Stimulated activated effector memory CD8-positive, alpha-beta T cell treated with anti-CD3 and anti-CD28 coated beads, Interleukin-12 subunit alpha, Interleukin-12 subunit beta, amount 100 ng/mL, for 72 hours (primary cell): Measurements from ENCODE around the gene DPYSL4.

Experiments
- ATAC-seq: fragments of 150-1000 bp; cut with Tn5 transposase; 2 replicates; pipeline ENCODE4 v1.10.0; 2021
- DNase-seq, 2 donors: peaks; one replicate each; pipeline ENCODE4 v3.0.0; 2021 to 2022; ENCODE audit warnings: low spot score in 2 of 2
- H3K27ac Mint-ChIP-seq: one replicate; pipeline ENCODE4 v1.8.0; 2022; ENCODE audit warnings: mild to moderate bottlenecking, mixed read lengths
- H3K36me3 Mint-ChIP-seq: one replicate; pipeline ENCODE4 v1.8.0; 2022; ENCODE audit warnings: mild to moderate bottlenecking, mixed read lengths
- H3K4me1 Mint-ChIP-seq: one replicate; pipeline ENCODE4 v1.8.0; 2022; ENCODE audit warnings: mixed read lengths
- H3K4me3 Mint-ChIP-seq: one replicate; pipeline ENCODE4 v1.8.0; 2022; ENCODE audit warnings: mild to moderate bottlenecking, mixed read lengths
- H3K9me3 Mint-ChIP-seq: one replicate; pipeline ENCODE4 v1.8.0; 2022; ENCODE audit warnings: mixed read lengths

The DPYSL4 gene

DNA sequence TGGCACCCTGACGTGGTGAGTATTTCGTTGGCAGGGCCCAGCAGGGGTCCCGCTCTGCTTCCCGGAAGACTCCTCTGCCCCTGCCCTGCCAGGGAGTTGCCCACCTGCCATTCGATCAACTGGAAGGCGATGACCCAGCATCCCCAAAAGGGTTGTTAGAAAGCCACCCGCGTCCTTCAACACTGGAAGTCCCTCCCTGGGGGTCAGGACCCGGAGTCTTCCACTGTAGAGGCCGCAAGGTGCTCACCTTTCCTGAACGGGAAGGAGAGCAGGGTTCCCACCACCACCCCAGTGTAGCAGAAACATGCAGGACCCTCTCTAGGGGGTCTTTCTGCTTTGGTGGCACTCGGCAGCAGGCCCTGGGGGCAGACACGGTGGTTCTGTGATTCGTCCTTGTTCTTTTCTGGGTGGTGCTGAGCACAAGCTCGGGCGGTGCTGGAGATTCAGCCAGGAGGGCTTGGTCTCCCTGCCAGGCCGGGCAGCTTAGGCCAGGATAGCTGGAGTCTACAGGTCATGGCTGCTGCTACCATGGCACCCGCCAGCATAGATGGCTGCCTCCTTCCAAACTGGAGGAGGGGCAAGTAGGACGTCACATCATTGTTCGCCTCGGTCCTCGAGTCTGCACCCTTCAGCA is 19.6 kb upstream of the DPYSL4 start:
- ATAC-seq (no peak), DNase-seq (no peak)
- H3K9me3 Mint-ChIP-seq: no peaks in the 10 kb centered on the region
- no peaks in the 10 kb centered on the region for H3K36me3 Mint-ChIP-seq
- no peak overlapping the region for H3K27ac Mint-ChIP-seq
- H3K4me3 Mint-ChIP-seq: no peak overlapping the region
- peaks cover 15% of the 10 kb centered on the region for H3K4me1 Mint-ChIP-seq

DNA sequence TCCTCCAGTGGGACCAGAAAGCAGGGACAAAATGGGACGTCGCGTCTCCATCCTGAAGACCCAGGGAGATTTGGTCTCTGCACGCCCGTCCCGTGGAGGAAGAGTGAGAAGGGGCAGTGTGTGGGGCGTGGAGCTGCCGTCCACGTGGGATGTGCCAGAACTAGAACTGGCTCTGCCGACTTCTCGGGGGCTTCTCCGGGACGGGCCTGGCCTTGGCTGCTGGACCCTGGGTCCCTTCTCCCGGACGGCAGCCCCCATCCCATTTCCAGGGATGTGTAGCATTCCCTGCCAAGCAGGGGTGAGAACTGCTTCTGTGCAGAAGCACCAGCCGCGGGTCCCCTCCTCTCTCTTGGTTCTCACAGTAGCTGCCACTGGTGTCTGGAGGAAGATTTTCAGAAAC is 18.8 kb upstream of the DPYSL4 start:
- no peak overlapping the region for H3K4me3 Mint-ChIP-seq
- no peaks in the 10 kb centered on the region for H3K9me3 Mint-ChIP-seq
- no peak for DNase-seq
- H3K4me1 Mint-ChIP-seq: peaks cover 12% of the 10 kb centered on the region
- no peaks in the 10 kb centered on the region for H3K36me3 Mint-ChIP-seq
- no peak for ATAC-seq
- H3K27ac Mint-ChIP-seq: no peak overlapping the region

DNA sequence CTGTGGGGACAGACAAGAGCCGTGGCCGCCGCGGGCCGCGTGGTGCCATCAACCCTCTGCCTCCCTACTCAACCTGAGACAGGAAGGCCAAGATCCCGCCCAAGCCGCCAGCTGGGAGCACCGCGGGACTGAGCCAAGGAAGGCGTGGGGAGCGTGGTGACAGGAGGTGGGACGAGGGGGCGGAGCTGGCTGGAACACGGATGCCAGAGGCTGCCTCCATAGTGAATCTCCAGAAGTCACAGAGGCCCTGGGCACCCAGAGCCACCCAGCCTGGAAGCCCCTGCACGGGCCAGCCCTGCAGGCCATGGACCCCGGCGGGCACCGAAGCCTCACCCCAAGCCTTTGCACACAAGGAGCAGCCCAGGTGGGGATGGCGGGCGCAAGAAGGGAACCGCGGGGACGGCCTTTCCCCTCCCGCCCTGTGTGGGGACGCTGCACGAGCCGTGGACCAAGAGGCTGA is 18.1 kb upstream of the DPYSL4 start:
- DNase-seq (no peak), ATAC-seq (no peak)
- H3K27ac Mint-ChIP-seq: no peak overlapping the region
- no peak overlapping the region for H3K4me3 Mint-ChIP-seq
- no peaks in the 10 kb centered on the region for H3K9me3 Mint-ChIP-seq
- peaks cover 4% of the 10 kb centered on the region for H3K36me3 Mint-ChIP-seq
- peaks cover 14% of the 10 kb centered on the region for H3K4me1 Mint-ChIP-seq

DNA sequence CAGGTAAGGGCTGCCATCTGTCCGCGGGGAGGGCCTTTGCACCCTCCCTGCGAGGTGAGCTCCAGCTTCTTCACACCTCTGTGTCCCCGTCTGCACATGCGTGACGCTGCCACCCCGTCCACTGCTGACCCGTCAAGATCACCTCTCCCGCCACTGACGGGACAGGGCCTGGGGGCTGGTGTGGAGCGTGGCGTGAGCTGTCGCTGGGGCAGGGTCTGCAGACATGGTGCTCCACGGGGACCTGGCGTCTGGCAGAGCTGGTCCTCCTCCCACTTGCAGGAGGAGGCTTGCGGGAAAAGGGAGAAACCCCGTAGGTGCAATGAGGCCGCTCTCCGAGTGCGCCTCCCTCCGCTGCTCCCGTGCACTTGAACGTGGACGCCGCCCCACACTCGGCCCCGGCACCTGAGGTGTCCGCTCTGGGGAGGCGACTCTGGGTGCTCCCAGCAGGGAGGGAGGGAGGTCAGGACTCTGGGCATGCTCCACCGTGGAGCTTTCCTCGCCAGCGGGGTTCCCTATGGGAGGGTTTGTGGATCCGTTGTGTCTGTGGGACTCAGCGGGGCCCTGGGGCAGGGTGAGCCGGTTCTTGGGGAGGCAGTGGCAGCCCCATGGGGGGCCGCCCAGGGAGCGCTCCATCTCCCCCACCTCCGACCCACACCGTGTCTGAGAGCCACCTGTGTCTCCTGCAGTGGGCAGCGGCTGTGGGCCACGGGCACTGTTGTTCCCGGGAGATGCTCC is 17.6 kb upstream of the DPYSL4 start:
- Mint-ChIP-seq H3K4me3 (no peak overlapping the region), H3K9me3 (no peaks in the 10 kb centered on the region), H3K27ac (no peak overlapping the region), H3K36me3 (peaks cover 9% of the 10 kb centered on the region), H3K4me1 (peaks cover 10% of the 10 kb centered on the region)
- no peak for ATAC-seq
- DNase-seq: no peak

DNA sequence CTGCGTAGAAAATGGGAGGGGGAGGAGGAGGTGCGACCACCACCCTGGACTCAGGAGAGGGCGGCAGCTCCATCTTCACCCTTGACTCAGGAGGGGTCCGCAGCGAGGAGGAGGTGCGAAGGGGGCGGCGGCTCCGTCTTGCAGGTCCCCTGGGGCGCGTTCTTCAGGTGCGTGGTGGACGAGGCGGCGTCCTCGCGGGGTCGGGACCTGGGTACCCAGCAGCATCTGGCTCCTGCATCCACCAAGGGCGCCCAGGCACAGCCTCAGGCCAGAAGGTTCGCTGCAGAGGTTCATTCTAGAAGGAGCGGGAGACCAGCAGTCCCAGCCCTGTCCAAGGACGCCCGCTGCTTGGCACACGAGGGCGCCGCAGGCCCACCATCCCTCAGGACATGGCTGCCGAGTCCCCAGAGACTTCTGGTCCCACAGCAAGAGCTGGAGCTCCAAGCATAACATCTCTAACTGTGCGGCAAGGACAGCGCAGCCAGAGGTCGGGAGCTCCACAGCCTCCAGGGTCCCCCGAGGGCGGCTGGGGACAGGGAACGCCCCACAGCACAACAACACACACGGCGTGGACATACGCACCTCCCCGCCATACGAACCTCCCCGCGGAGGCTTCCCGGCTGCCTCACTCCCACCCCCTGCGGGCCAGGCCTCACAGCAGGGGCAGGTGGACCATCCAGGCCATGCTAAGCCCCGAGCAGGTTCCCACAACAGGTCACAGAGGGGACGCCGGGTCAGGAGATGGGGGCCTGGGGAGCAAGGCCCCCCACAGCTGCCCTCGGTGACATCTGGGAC is 16.8 kb upstream of the DPYSL4 start:
- ATAC-seq (no peak), DNase-seq (no peak)
- peaks cover 9% of the 10 kb centered on the region for H3K36me3 Mint-ChIP-seq
- H3K4me1 Mint-ChIP-seq: peaks cover 7% of the 10 kb centered on the region
- H3K4me3 Mint-ChIP-seq: no peak overlapping the region
- H3K27ac Mint-ChIP-seq: no peak overlapping the region
- no peaks in the 10 kb centered on the region for H3K9me3 Mint-ChIP-seq

DNA sequence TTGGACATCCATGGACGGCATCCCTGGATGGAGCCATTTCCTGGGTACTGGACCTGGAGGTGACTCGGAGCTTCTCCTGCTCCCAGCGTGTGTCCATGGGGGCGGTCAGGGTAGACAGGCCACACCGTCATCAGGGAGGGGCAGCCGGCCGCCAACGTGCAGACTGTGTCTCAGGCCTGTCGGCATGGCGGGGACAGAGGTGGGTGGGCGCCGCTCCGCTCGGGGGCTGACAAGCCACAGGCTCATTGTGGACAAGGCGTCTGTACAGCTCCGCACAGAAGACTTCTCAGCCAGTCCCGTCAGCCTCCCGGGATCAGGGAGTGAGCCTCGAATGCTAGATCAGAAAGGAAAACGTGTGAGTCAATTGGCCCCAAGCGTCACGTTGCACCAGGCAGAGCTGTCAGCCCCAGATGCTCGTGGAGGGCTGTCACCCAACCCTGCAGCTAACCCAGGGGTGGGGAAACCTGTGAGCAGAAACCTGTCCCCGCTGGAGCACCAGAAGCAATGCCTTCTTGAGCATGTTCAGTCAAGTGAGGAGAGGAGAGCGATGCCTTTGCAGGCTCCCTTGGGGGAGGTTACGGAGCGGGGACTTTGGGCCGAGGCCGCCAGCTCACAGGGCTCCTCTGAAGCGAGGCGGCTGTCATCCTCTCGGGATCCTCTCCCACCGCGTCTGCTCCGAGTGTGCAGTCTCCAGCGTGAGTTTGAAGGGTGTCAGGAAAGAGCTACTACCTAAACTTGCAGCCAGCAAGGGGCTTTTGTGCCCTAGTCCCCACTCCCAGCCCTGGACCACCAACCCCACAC is 16.0 kb upstream of the DPYSL4 start:
- no peak overlapping the region for H3K4me3 Mint-ChIP-seq
- H3K36me3 Mint-ChIP-seq: peaks cover 9% of the 10 kb centered on the region
- peaks cover 7% of the 10 kb centered on the region for H3K4me1 Mint-ChIP-seq
- no peaks in the 10 kb centered on the region for H3K9me3 Mint-ChIP-seq
- no peak for DNase-seq
- no peak overlapping the region for H3K27ac Mint-ChIP-seq
- no peak for ATAC-seq

DNA sequence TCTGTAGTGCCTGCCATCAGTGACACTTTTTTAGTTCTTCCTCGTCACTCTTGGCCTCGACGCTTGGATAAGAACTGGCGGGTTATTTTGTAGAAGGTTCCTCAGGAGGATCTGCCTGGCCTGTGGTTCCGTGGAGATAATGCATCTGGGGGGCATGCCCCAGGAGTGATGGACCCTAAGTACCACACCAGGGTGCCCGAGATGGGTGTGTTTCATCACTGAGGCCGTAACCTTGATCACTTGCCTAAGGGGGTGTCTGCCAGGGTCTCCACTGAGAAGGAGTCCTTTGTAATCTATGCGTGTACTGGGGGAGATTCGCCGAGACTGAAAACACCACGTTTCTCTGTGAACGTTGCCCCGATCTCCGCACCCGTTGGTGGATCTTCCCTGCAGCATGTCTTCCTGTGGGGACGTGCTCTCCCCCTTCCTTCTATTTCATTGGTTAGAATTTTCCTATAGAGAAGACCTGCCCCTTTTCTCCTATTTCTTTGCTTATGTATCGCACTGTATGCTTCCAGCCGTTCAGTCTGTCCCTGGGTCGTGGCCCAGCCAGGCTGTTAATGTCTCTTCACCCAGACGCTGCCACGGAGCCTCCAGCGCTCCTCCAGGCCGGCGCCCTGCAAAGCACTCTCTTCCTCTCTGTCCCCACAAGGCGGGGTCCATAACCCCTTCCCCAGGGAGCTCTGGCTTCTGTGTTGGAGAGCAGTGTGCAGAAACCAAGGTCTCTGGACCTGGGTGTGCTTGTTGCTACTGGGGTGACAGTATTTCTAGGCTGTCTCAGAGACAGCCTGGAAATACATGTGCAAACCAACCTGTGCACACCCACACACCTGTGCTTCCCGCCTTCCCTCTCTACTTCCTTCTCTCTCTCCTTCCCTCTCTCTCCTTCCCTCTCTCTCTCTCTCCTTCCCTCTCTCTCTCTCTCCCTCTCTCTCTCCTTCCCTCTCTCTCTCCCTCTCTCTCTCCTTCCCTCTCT is 14.4 kb upstream of the DPYSL4 start:
- no peaks in the 10 kb centered on the region for H3K9me3 Mint-ChIP-seq

DNA sequence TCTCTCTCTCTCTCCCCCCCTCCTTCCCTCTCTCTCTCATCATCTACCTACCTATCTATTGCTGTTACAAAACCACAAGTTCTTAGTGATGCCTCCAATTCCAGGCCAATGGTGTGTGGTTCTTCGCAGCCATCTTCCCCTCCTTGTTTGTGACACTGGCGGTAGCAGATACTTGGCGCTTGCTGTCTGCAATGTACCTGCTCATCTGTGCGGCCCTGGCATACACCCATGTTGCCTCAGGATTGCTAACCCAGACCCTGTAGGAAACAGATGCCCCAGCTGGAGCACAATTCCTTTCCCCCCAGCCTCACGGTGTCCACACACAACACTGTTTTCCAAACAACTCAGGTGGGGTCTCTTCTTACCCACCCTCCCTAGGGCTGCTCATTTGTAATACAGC is 13.6 kb upstream of the DPYSL4 start:
- ATAC-seq (no peak), DNase-seq (no peak)
- Mint-ChIP-seq H3K4me3 (no peak overlapping the region), H3K36me3 (peaks cover 9% of the 10 kb centered on the region), H3K27ac (peak overlapping the region; percentile 80), H3K4me1 (peaks cover 7% of the 10 kb centered on the region), H3K9me3 (no peaks in the 10 kb centered on the region)

More for the DNA sequence above, 14.4 kb upstream of the DPYSL4 start:
- no peak for DNase-seq
- peak overlapping the region; percentile 80 for H3K27ac Mint-ChIP-seq
- H3K36me3 Mint-ChIP-seq: peaks cover 9% of the 10 kb centered on the region
- H3K4me3 Mint-ChIP-seq: no peak overlapping the region
- ATAC-seq: peak; percentile 44
- peaks cover 7% of the 10 kb centered on the region for H3K4me1 Mint-ChIP-seq

DNA sequence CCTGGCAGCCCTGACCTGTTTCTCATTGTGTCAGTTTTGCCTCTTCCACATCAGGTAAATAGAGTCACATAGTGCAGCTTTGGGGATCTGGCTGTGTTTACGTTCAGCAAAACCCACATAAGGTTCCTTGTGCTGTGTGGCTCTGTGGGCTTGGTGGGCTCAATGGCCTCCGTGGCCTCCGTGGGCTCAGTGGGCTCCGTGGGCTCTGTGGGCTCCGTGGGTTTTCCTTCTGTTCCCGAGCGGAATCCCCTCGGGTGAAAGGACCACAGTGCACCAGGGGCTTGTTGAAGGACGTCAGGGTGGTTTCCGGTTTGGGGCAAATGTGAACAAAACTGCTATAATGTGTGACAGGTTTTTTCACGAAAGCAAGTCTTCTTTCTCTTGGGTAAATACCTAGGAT is 12.5 kb upstream of the DPYSL4 start:
- H3K27ac Mint-ChIP-seq: peak overlapping the region; percentile 80
- peaks cover 9% of the 10 kb centered on the region for H3K36me3 Mint-ChIP-seq
- no peak overlapping the region for H3K4me3 Mint-ChIP-seq
- ATAC-seq (no peak), DNase-seq (no peak)
- no peaks in the 10 kb centered on the region for H3K9me3 Mint-ChIP-seq
- peaks cover 7% of the 10 kb centered on the region for H3K4me1 Mint-ChIP-seq

DNA sequence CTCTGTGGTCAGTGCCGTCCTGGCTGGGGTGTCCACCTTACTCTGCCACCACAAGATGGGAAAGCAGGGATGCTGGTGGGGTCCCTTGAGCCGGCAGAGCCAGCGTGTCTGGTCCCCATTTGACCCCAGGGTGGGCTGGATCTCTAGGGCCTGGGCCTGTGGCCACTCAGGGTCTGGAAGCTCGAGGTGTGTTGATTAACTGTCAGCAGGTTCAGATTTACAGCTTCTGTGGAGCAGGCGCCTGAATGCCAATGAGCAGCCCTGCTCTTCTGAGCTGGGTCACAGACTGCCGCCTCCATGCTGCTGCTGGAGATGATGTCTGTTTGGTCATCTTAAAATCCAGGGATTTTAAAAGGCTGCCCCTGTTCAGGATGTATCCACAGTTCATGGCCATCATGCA is 11.3 kb upstream of the DPYSL4 start:
- Mint-ChIP-seq H3K36me3 (peaks cover 9% of the 10 kb centered on the region), H3K4me1 (peaks cover 7% of the 10 kb centered on the region), H3K4me3 (no peak overlapping the region), H3K9me3 (no peaks in the 10 kb centered on the region), H3K27ac (no peak overlapping the region)
- ATAC-seq (no peak), DNase-seq (no peak)

DNA sequence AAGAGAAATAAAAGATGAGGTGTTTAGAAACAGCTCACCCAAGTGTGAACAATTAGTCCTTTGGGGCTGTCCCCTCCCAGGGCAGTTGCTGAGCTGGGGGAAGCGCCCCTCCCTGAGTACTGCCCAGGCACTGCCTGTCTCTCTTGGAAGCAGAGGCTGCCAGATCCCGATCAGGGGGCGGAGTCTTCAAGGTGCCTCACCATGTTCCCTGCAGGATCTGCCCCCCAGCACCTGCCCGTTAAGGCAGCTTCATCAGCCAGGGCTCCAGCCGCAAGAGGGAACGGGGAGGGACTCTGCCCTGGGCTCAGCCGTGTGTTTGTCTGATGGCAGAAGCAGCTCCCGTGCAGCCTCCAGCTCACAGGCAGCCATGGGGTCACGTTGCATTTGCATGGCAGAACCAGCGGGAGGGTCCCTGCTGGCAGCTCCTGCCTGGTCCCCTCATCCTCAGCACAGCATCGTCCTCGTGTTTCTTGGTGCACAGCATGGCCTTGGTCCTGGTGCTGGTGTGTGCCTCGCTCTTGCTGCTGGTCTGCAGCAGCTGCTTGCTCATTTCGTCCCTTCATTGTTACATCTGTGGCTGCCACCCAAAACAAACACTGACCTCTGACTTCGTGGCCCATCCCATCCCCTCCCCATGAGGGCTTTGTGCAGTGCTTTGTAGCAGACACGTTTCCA is 10.7 kb upstream of the DPYSL4 start:
- H3K9me3 Mint-ChIP-seq: no peaks in the 10 kb centered on the region
- peaks cover 7% of the 10 kb centered on the region for H3K4me1 Mint-ChIP-seq
- H3K27ac Mint-ChIP-seq: no peak overlapping the region
- no peak overlapping the region for H3K4me3 Mint-ChIP-seq
- H3K36me3 Mint-ChIP-seq: peaks cover 9% of the 10 kb centered on the region
- DNase-seq (no peak), ATAC-seq (peak; percentile 73)

DNA sequence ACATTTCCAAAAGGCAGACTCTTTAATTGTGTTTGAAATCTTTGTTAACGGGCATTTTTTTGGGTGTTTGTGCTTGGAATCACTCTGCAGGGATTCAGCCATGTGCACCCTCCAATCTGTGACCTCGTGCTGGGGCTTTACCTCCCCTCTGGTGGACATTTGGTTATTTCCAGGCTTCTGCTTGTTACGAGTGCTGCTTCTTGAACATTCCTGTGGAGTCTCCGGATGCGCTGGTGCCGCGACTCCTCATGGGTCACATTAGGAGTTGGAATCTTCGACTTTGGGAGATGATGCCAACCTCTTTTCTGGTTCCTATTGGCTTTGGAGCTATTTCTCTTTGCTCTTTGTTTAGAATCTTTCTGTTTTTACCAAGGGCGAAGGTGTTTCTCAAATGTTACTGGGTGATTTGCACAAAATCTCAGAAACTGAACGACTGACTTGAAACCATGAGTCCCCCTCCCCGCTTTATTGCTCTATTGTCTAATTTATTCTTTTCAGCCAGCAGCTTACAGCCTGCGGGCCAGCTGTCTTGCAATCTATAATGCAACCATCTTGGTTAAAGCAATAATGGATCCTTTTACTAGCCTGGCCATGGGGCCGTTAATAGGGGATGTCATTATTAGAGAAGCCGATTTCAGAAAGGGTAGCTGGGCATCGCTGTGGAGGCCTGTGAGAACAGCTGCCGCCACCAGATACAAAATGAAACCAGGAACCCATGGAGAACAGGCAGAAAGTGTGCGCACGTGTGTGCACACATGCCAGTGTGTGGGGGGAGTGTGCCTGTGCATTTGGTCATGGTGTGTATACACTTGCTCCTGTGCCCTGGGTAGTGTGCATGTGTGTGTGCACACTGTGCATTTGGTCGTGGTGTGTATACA is 9.9 kb upstream of the DPYSL4 start:
- DNase-seq (no peak), ATAC-seq (no peak)
- Mint-ChIP-seq H3K4me1 (peaks cover 7% of the 10 kb centered on the region), H3K27ac (no peak overlapping the region), H3K36me3 (peaks cover 9% of the 10 kb centered on the region), H3K4me3 (no peak overlapping the region), H3K9me3 (no peaks in the 10 kb centered on the region)

DNA sequence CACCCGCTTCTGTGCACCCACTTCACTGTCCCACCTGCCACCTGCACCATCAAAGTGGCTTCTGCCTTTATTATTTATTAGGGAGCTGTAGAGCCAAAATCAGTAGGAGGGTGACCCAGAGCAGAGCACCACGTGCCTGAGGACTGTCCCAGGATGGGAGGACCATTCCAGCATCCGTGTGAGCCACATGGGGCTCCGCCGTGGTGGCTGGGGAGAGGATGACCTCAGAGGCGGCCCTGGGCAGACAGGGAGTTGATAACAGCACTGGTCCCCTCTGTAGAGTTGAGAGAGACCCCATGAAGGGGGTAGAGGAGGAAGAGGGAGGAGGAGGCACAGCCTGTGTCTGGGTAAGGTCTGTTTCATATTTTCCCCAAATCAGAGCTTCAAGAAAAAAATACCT is 8.7 kb upstream of the DPYSL4 start:
- no peak for DNase-seq
- Mint-ChIP-seq H3K4me3 (no peak overlapping the region), H3K4me1 (peaks cover 5% of the 10 kb centered on the region), H3K36me3 (peaks cover 9% of the 10 kb centered on the region), H3K27ac (no peak overlapping the region), H3K9me3 (no peaks in the 10 kb centered on the region)
- ATAC-seq: no peak
